ENCODE measurements around the gene PPP4R3B. TPM values are rescaled to one million over a fixed set of nuclear protein-coding genes. Genes with fewer than 3 reads are reported as not detected.

Gene PPP4R3B
- total and polyA plus RNA-seq, 2 experiments from 2014 or later = 25.6 to 56.6 TPM

- Histone ChIP-seq H3K4me3 (no peak overlapping the region), H3K4me2 (no peak overlapping the region), H3K27me3 (ENCODE audit: insufficient read depth) (no peaks in the 10 kb centered on the region), H4K20me1 (replicated peaks; ENCODE audit: insufficient read depth) (no peaks in the 10 kb centered on the region), H3K27ac (ENCODE audit: low read depth) (no peak overlapping the region), H3K9me2 (ENCODE audit: insufficient read depth) (no peaks in the 10 kb centered on the region), H3F3A (replicated peaks; ENCODE audit: low read depth) (no peaks in the 10 kb centered on the region), H2AFZ (no peak overlapping the region), H3K36me3 (ENCODE audit: insufficient read depth) (no peaks in the 10 kb centered on the region), H3K79me2 (replicated peaks; ENCODE audit: insufficient read depth) (no peaks in the 10 kb centered on the region), H3K4me1 (ENCODE audit: insufficient read depth) (no peaks in the 10 kb centered on the region)
- no peak overlapping the region for H3K4me3 Mint-ChIP-seq
- no peaks in the 10 kb centered on the region for H3K9me3 Mint-ChIP-seq
- H3K27me3 Mint-ChIP-seq (ENCODE audit: insufficient read depth, low read depth, poor library complexity) = no peaks in the 10 kb centered on the region
- H3K36me3 Mint-ChIP-seq (ENCODE audit: low read depth) = peaks cover 25% of the 10 kb centered on the region
- H3K27ac Mint-ChIP-seq = no peak overlapping the region
- H3K4me1 Mint-ChIP-seq = no peaks in the 10 kb centered on the region
- TF ChIP-seq EZH2 (IDR thresholded peaks at IDR 0.05; ENCODE audit: low read depth, unreplicated experiment) (no peak), REST (IDR thresholded peaks at IDR 0.05; ENCODE audit: unreplicated experiment) (no peak), ZNF462 (CRISPR knock-in tag; IDR thresholded peaks at IDR 0.05) (no peak), ETS1 (IDR thresholded peaks at IDR 0.05) (no peak), EZH2phosphoT487 (IDR thresholded peaks at IDR 0.05; ENCODE audit: unreplicated experiment) (no peak), CTCF (conservative IDR thresholded peaks at IDR 0.05; ENCODE audit: low read depth in 2 of 2) (no peak), CREB1 (CRISPR knock-in tag; IDR thresholded peaks at IDR 0.05; ENCODE audit: low read depth) (no peak), ZNF331 (CRISPR knock-in tag; IDR thresholded peaks at IDR 0.05; ENCODE audit: low read depth) (no peak), JUNB (IDR thresholded peaks at IDR 0.05; ENCODE audit: unreplicated experiment) (no peak)
- no peak for DNase-seq (ENCODE audit: low spot score)
- ATAC-seq = no peak
These were observed 91.2 kb downstream of the PPP4R3B start for GRCh38 chr2:55526174-55526573.

All from GM23338 (cell line).